ENCODE results near the gene HIPK2.

- no peak for TF ChIP-seq CREB5 (CRISPR knock-in tag; IDR thresholded peaks at IDR 0.05; ENCODE audit: low read depth)
- TF ChIP-seq ZNF8 (CRISPR knock-in tag; IDR thresholded peaks at IDR 0.05) = no peak
- TF ChIP-seq, protein P1, sequence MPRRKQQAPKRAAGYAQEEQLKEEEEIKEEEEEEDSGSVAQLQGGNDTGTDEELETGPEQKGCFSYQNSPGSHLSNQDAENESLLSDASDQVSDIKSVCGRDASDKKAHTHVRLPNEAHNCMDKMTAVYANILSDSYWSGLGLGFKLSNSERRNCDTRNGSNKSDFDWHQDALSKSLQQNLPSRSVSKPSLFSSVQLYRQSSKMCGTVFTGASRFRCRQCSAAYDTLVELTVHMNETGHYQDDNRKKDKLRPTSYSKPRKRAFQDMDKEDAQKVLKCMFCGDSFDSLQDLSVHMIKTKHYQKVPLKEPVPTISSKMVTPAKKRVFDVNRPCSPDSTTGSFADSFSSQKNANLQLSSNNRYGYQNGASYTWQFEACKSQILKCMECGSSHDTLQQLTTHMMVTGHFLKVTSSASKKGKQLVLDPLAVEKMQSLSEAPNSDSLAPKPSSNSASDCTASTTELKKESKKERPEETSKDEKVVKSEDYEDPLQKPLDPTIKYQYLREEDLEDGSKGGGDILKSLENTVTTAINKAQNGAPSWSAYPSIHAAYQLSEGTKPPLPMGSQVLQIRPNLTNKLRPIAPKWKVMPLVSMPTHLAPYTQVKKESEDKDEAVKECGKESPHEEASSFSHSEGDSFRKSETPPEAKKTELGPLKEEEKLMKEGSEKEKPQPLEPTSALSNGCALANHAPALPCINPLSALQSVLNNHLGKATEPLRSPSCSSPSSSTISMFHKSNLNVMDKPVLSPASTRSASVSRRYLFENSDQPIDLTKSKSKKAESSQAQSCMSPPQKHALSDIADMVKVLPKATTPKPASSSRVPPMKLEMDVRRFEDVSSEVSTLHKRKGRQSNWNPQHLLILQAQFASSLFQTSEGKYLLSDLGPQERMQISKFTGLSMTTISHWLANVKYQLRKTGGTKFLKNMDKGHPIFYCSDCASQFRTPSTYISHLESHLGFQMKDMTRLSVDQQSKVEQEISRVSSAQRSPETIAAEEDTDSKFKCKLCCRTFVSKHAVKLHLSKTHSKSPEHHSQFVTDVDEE (CRISPR knock-in tag; IDR thresholded peaks at IDR 0.05) = no peak
- TF ChIP-seq ARNTL (CRISPR knock-in tag; IDR thresholded peaks at IDR 0.05; ENCODE audit: borderline replicate concordance, low read depth) = no peak
- TF ChIP-seq, protein P2, sequence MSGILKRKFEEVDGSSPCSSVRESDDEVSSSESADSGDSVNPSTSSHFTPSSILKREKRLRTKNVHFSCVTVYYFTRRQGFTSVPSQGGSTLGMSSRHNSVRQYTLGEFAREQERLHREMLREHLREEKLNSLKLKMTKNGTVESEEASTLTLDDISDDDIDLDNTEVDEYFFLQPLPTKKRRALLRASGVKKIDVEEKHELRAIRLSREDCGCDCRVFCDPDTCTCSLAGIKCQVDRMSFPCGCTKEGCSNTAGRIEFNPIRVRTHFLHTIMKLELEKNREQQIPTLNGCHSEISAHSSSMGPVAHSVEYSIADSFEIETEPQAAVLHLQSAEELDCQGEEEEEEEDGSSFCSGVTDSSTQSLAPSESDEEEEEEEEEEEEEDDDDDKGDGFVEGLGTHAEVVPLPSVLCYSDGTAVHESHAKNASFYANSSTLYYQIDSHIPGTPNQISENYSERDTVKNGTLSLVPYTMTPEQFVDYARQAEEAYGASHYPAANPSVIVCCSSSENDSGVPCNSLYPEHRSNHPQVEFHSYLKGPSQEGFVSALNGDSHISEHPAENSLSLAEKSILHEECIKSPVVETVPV (CRISPR knock-in tag; IDR thresholded peaks at IDR 0.05) = no peak
- no peak for TF ChIP-seq TCF4 (CRISPR knock-in tag; IDR thresholded peaks at IDR 0.05; ENCODE audit: borderline replicate concordance)
- no peak for TF ChIP-seq ZNF70 (CRISPR knock-in tag; IDR thresholded peaks at IDR 0.05)
- TF ChIP-seq ZFP30 (CRISPR knock-in tag; IDR thresholded peaks at IDR 0.05) = no peak
- no peak for TF ChIP-seq ZC3H10 (CRISPR knock-in tag; IDR thresholded peaks at IDR 0.05)
- TF ChIP-seq RARB (CRISPR knock-in tag; IDR thresholded peaks at IDR 0.05) = no peak
- no peak for TF ChIP-seq GLIS3 (CRISPR knock-in tag; IDR thresholded peaks at IDR 0.05)
- no peak for TF ChIP-seq CSDC2 (CRISPR knock-in tag; IDR thresholded peaks at IDR 0.05)
Observed at GRCh38 chr7:139687980-139688632, 89.7 kb downstream of the HIPK2 start.
